ENCODE measurements around the gene RPEL1.

GRCh38 chr10:103224133-103224532, 21.6 kb upstream of the RPEL1 start:
- TF ChIP-seq POLR2A (IDR thresholded peaks at IDR 0.05; ENCODE audit: control extremely low read depth in 1 of 2, low read depth in 2 of 2, low read length in 2 of 2) (no peak), CTCF (IDR thresholded peaks at IDR 0.05; ENCODE audit: control extremely low read depth in 1 of 3, insufficient read depth in 1 of 3, low read depth in 1 of 3, low read length in 3 of 3) (no peak), TAF1 (IDR thresholded peaks at IDR 0.05; ENCODE audit: low read depth, low read length) (no peak), RAD21 (IDR thresholded peaks at IDR 0.05 in 1 of 2, conservative IDR thresholded peaks at IDR 0.05 in 1 of 2; ENCODE audit: low read depth in 2 of 2, low read length in 2 of 2) (no peak), YY1 (IDR thresholded peaks at IDR 0.05; ENCODE audit: low read depth, low read length) (no peak), MAX (IDR thresholded peaks at IDR 0.05) (no peak), CREB1 (IDR thresholded peaks at IDR 0.05) (no peak), EP300 (IDR thresholded peaks at IDR 0.05; ENCODE audit: borderline replicate concordance in 1 of 2, low read depth in 2 of 2, low read length in 2 of 2) (no peak), POLR2AphosphoS5 (IDR thresholded peaks at IDR 0.05; ENCODE audit: low read depth, low read length) (no peak), MAFK (IDR thresholded peaks at IDR 0.05; ENCODE audit: low read depth, low read length) (no peak), CHD2 (IDR thresholded peaks at IDR 0.05; ENCODE audit: low read length) (no peak), BACH1 (IDR thresholded peaks at IDR 0.05; ENCODE audit: low read length) (no peak), SIX5 (IDR thresholded peaks at IDR 0.05; ENCODE audit: low read depth, low read length) (no peak)
